Measurements from ENCODE around the gene DAB1.

The DAB1 gene

GRCh38 chr1:56964349-56965017 lies 459.4 kb downstream of the DAB1 start:
- no peaks in the 10 kb centered on the region for H3K36me3 ChIP-seq (ENCODE audit: control insufficient read depth, low read length)
- H3K4me1 ChIP-seq (ENCODE audit: control insufficient read depth, low read length): no peaks in the 10 kb centered on the region
- no peaks in the 10 kb centered on the region for H4K20me1 ChIP-seq (ENCODE audit: control insufficient read depth, insufficient read depth, low read depth, low read length)
- no peaks in the 10 kb centered on the region for H3K9me2 ChIP-seq (replicated peaks; ENCODE audit: control insufficient read depth, low read length)
- H3K27me3 ChIP-seq (ENCODE audit: control insufficient read depth, low read length): no peaks in the 10 kb centered on the region
- TF ChIP-seq EZH2phosphoT487 (IDR thresholded peaks at IDR 0.05; ENCODE audit: borderline replicate concordance, low read length) (no peak), CTCF (IDR thresholded peaks at IDR 0.05; ENCODE audit: low read depth, low read length, poor library complexity, severe bottlenecking) (no peak)
- no peaks in the 10 kb centered on the region; the same call in 1 of the 2 replicates for H3K9me3 ChIP-seq (ENCODE audit: control insufficient read depth, insufficient read depth, low read length)
- H3K4me3 ChIP-seq (ENCODE audit: low read length): no peak overlapping the region
- H3K4me2 ChIP-seq (ENCODE audit: low read length): no peak overlapping the region
- no peaks in the 10 kb centered on the region for H3K79me2 ChIP-seq (ENCODE audit: control insufficient read depth, low read length)
- H3F3A ChIP-seq (ENCODE audit: control insufficient read depth, insufficient read depth): no peaks in the 10 kb centered on the region
- H3K27ac ChIP-seq (ENCODE audit: low read depth, low read length): no peak overlapping the region

GRCh38 chr1:56963667-56964066 lies 460.2 kb downstream of the DAB1 start:
- TF ChIP-seq EZH2phosphoT487 (IDR thresholded peaks at IDR 0.05; ENCODE audit: borderline replicate concordance, low read length) (no peak), CTCF (IDR thresholded peaks at IDR 0.05; ENCODE audit: low read depth, low read length, poor library complexity, severe bottlenecking) (no peak)

GRCh38 chr1:56961426-56961825 lies 462.4 kb downstream of the DAB1 start:
- no peak for TF ChIP-seq EZH2phosphoT487 (IDR thresholded peaks at IDR 0.05; ENCODE audit: borderline replicate concordance, low read length)
- no peak for TF ChIP-seq CTCF (IDR thresholded peaks at IDR 0.05; ENCODE audit: low read depth, low read length, poor library complexity, severe bottlenecking)
- Histone ChIP-seq H3K4me1 (ENCODE audit: control insufficient read depth, low read length) (no peaks in the 10 kb centered on the region), H3K79me2 (ENCODE audit: control insufficient read depth, low read length) (no peaks in the 10 kb centered on the region), H3K27me3 (ENCODE audit: control insufficient read depth, low read length) (no peaks in the 10 kb centered on the region), H3K9me3 (ENCODE audit: control insufficient read depth, insufficient read depth, low read length) (no peaks in the 10 kb centered on the region), H3K36me3 (ENCODE audit: control insufficient read depth, low read length) (no peaks in the 10 kb centered on the region), H3K4me2 (ENCODE audit: low read length) (no peak overlapping the region), H3K27ac (ENCODE audit: low read depth, low read length) (no peak overlapping the region), H3F3A (ENCODE audit: control insufficient read depth, insufficient read depth) (no peaks in the 10 kb centered on the region), H3K9me2 (replicated peaks; ENCODE audit: control insufficient read depth, low read length) (no peaks in the 10 kb centered on the region), H3K4me3 (ENCODE audit: low read length) (no peak overlapping the region), H4K20me1 (ENCODE audit: control insufficient read depth, insufficient read depth, low read depth, low read length) (no peaks in the 10 kb centered on the region)

More at GRCh38 chr1:56963667-56964066, 460.2 kb downstream of the DAB1 start:
- Histone ChIP-seq H3K4me2 (ENCODE audit: low read length) (no peak overlapping the region), H3K27me3 (ENCODE audit: control insufficient read depth, low read length) (no peaks in the 10 kb centered on the region), H3K4me1 (ENCODE audit: control insufficient read depth, low read length) (no peaks in the 10 kb centered on the region), H3K4me3 (ENCODE audit: low read length) (no peak overlapping the region), H4K20me1 (ENCODE audit: control insufficient read depth, insufficient read depth, low read depth, low read length) (no peaks in the 10 kb centered on the region), H3K9me3 (ENCODE audit: control insufficient read depth, insufficient read depth, low read length) (no peaks in the 10 kb centered on the region), H3K79me2 (ENCODE audit: control insufficient read depth, low read length) (no peaks in the 10 kb centered on the region), H3K36me3 (ENCODE audit: control insufficient read depth, low read length) (no peaks in the 10 kb centered on the region), H3K9me2 (replicated peaks; ENCODE audit: control insufficient read depth, low read length) (no peaks in the 10 kb centered on the region), H3K27ac (ENCODE audit: low read depth, low read length) (no peak overlapping the region), H3F3A (ENCODE audit: control insufficient read depth, insufficient read depth) (no peaks in the 10 kb centered on the region)

Data from DOHH2 (cell line).